HG03108 (cell line): ENCODE data around the gene MMP10.

ENCODE experiments used
- ATAC-seq: cut with Tn5 transposase; IDR thresholded peaks from one replicate; pipeline ENCODE4 v1.9.1; 2021; ENCODE audit warnings: moderate library complexity; ENCODE audit not compliant: unreplicated experiment

The MMP10 gene

DNA sequence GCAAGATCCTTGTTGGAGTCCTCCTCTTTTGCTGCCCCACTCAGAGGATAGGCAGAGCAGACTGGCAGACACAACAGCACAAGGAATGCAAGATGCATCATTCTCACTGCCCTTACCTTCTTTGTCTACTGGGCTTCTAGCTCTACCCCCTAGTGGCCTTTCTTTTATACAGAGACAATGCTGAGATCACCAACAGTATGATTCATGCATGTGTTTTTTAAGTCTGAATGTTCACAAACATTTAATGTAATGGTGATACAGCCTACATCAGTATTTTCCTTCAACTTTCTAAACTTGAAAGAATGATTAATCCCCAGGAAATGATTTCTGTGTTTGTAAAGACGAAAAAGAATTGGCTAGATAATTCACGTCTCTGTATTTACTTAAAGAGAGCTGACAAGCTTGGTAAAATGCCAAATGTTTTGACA, at the start of gene MMP10:
Gene MMP10, minus strand, starts transcription at position 138 of the 428 bp plus-strand sequence. Its CDS starts 37 bp downstream, at position 101.
- no peak for ATAC-seq

DNA sequence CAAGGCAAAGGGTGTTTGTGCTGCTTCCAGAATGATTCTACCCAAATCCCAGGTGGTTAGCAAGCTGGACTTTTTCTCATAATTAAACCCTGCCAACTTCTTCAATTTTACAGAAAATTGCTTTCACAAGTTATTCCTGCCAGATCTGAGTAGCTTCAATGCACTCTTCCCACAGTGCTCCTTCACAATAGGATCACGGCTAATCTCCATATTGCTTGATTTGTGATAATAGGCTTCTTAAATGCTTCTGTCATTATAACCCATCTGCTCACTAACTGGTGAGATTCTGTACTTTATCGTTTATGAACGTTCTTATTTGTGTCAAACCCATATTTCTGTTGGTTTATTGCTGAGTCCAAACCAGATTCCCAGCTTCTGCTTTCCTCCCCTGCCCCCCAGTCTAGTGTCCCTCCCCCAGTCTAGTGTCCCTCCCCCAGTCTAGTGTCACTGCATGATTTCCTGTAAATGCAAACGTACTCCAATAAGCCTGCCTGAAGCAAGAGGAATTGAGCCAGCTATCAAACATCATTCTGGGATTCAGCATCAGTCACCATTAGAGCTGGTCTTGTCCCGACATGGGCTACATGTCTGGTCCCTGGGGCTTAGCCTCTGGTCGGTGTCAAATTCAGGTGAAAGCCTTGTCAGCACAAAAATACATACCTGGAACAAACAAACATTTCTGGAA, 49.0 kb upstream of the MMP10 start:
- no peak for ATAC-seq

DNA sequence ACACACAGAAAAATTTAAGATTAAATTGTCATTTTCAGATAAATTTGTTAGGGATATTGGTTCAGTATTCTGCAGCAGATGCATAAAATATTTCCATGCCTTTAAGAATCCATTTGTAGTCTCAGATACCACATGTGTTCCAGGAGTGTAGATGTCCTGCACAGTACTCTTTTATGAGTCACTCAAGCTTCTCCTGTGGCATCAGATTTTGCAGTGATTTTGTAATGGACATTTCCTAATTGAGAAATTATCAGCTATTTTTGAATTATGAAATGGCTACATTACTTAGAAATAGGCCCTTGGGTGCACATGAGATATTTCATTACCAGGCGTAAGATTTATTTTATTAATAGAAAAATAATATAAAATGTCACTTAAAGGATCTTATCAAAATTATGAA, 44.1 kb upstream of the MMP10 start:
- no peak for ATAC-seq

DNA sequence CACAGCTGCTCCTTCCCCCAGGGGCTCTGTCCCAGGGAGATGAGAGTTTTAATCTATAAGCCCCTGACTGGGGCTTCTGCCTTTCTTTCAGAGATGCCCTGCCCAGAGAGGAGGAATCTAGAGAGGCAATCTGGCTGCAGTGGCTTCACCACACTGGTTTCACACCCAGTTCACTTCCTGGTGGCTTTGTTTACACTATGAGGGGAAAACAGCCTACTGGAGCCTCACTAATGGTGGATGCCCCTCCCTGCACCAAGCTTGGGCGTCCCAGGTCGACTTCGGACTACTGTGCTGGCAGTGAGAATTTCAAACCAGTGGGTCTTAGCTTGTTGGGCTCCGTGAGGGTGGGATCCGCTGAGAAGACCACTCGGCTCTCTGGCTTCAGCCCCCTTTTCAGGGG, 39.1 kb upstream of the MMP10 start:
- ATAC-seq = no peak

DNA sequence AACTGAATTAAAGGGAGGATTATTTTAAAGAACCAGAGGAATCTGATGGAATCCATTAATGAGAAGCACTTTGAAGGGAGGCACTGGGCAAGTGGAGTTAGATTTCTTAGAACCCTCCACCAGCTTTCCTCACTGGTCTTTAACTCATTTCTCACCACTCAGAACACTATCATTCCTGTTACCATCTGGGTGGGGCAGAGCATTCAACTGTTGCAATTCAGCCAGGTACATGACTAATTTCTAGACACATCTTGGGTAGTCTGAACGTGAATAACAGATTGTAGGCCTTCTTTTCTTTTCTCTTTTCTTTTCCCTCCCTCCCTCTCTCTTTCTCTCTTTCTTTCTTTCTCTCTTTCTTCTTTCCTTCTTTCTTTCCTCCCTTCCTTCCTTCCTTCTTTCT, 33.1 kb upstream of the MMP10 start:
- no peak for ATAC-seq

DNA sequence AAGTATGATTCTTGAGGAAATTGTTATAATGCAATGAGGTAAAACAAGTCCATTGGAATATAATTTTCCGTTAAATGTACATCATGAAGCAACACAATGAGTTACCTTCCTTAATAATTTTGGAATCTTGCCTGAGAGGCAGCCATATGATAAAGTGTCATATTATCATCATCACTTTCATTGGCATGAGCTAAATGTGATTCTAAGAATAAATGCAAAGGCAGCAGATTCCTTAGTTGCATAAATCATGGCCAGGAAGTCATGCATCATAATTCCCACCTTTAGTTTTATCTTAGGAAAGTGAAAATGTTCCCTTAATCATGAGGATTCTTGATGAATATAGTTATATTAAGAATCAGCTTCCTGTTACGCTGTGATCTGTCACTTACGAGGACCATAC, 31.8 kb upstream of the MMP10 start:
- no peak for ATAC-seq

DNA sequence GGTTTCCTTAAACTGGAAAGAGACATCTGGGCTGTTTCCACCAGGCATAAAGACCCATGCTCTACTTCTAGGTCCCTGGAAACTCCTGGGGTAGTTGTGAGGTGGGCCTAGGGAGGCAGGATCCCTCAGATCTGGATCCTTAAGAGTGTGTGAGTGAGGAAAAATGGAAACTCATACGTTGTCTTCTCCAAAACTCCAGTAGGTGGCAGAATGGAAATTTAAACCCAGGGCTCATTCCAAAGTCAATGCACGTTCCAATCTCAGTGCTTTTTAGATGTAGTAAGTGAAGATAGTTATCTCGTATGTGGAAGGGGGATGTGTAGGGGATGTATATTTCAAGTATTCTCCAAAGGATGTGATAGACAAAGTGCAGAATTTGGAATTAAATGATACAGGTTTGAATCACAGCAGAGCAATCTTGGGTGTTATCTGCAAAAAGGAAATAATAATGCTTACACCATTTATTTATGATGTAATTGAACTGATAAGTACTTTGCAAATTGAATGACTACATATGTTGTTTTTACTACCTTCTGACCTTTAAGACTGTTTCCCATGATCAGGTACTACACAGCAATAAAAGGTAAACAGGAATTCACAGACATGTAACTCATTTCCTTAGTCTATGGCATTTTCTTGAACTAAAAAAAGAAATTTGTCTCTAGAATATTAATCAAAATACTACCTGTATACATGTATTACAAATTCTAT, 30.7 kb upstream of the MMP10 start:
- ATAC-seq = no peak

DNA sequence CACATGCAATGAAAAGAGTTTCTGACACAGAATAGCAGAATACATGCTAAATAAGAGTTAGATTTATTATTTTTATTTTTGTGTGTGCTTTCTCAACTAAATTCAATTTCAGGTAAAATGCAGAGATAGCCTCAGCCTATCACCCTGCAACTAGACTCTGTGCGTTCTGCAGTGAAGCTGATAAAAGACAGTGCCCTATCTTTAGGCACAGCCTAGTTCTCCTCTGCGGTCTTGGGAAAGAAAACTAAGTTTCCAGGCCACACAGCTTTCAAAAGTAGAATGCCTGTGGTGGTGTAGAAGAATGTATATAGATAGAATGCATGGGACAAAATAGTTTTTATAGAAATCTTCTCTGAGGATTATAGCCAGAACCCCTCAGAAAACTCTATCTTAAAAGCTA, 29.5 kb upstream of the MMP10 start:
- ATAC-seq = no peak

DNA sequence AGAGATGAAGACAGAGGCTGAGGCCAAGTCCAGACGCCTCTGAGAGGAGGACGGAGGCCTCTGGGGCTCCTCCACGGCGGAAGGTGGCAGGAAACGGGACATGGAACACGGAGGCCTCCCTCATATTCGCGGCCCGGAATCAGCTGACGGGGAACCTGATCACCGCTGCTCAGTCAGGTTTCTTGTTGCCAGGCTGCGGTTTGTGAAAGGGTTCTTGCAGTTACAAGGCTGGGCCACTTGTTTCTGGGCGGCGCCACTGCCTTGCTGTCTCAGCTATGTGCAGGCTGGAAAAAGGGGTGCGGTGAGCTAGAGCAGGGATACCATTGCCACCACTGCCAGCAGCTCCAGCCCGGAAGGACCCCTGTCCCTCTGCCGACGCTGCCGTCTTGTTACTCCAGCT, 27.5 kb upstream of the MMP10 start:
- ATAC-seq = no peak

DNA sequence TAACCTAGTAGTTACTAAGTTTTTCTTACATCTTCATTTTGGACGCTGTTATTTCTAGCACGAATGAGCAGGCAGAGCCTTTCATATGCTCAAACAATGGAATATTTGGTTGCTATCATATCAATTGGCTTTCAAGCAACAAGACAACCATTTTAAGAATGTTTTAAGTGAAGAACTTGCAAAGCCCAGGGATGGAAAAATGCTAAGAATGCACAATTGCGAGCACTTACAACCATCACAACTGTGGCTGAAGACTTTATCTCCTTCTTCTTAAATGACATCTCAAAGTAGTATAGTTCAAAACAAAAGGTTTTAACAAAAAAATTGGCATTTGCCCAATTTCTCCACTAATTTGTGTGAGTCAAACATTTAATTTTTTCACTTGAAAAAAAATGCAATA, 25.9 kb upstream of the MMP10 start:
- ATAC-seq = no peak

DNA sequence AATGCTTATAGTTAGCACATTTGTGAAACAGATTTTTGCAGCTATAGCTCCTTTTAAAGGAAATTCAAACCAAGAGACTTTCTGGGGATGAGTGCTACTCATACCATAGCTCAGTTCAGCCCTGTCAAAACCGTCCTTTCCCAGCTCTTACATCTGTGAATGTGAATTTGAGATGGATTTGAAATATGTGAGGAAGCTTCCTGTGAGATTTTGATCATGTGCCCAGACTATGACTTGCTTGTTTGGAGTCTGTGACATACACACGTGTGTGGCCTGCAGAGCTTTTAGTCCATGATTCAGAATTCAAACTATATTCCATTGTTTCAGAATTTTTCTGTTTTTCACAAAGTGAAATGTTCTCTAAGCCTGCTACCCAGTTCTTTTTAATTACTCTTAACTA, 21.9 kb upstream of the MMP10 start:
- ATAC-seq = no peak

DNA sequence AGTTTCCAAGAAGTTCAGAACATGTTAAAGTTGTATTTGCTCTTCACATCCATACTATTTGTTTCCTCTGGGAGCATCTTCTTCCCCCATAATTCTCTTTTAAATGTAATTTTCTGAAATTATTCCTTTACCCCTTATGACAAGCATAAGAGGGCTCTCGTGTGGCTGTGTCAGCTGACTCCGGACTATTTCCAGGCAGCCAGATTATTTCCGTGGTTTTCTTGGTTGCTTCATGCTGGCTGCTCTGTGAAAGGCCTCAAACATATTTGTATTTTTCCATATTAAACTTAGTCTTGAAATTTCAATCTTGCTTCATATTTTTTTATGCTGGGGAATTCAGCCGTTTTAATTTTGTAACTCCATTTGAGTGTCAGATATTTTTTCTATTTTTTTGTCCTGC, 20.3 kb upstream of the MMP10 start:
- no peak for ATAC-seq

DNA sequence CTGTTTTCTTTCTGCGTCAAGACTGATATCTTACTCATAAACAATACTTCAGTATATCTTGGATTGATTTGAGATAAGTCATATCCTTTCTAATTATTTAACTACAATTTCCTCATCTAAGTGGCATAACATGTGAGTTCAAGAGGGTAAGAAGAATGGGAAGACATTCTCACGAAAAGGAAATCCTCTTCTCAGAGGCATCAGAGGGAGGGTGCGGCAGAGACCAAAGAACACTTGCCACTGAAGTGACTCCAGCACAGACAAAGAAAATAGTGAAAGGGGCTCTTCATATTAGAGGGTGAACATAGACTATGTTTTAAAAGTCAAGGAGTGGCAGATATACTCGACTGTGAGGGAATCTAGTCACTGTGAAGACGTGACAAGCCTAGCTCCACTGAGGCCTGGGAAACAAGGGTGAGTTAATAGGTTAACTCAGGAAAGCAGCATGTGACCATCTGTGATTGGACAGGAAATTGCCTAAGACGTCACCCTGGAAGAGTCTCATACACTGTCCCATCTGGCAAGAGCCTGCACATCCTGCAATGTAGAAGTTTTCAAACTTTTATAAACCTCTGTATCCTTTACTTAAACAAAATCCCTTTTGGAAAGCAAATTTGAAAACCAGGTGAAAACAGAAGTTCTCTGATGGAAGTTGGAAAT, 19.4 kb upstream of the MMP10 start:
- no peak for ATAC-seq

DNA sequence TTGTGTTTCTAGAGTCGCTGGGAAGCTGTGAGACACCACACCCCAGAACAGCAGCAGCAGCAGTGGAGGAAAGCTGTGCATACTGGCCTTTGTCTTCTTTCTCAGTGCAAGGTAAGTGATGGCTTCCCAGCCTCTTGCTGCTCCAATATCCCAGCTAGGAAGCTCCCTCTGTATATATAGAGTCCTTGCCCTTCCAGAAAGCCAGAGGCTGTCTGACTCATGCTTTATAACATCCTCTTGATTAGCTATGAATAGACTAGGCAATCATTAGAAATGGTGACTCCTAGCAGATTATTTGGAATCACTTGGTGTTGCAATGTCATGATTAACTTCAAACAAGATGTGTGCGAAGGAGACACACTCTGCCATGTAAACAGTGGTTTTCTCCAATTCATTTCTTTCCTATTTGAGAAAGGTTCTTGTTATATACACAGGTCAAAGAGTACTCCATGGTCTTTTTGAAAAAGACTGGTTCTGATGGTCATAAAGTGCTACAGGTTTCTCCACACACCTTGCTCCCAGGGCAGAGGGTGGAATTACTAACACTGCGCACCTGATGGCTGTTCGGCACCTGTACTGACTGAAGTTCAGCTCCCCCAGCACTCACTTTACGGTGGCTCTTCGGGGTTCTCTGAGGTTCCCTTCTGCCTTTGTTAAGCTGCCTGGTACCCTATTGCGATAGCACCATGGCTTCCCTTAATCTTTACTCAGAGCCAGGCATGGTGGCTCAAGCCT, 17.8 kb upstream of the MMP10 start, which contains the start of gene MMP1:
Gene MMP1, minus strand, starts transcription at position 149 of the 735 bp plus-strand sequence. Its CDS starts 68 bp downstream, at position 81.
- ATAC-seq = no peak

DNA sequence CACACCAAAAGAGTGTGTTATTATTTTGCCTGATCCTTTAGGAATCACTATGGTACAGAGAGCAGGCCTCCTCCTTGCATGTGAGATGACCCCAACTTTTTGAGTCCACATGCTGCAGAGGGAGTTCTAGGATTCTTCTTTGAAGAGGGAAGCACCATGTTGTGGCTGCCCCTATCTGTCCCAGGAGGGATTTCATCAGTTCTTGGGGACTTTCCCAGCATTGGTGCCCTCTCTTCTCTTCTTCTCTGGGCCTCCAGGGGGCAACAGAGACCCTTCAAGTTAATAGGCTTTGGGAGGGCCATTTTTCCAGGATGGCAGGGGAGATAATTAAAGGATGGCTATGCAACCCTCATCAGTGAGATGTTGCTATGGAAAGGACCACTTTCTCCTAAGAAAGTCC, 14.0 kb upstream of the MMP10 start:
- ATAC-seq = no peak

DNA sequence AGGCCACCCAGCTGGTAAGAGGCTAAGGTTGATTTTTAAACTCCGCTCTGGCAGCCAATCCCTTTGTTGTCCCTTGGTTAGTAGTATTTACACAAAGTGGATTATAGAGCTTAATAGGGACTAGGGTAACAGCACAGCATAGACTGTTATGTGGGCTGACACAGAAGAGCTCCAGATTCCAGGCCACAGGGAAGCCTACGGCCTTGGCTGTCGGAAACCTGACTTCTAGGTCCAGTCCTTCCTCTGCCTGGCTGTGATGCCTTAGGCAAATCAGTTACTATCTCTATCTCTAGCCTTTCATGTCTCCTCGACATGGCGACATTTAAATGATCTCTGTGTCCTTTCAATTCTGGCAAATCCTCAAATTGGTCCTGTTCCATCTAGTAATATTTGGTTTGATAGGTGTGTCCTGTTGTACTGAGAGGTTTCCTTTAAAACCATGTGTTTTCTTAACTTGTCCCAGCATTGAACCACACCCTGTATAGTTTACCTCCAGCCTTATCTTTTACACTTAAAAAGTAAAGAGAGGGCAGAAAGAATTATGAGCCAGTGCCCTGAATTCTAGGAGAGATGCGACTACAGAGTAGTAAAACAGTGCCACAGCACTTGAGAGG, 13.4 kb upstream of the MMP10 start:
- ATAC-seq = no peak

DNA sequence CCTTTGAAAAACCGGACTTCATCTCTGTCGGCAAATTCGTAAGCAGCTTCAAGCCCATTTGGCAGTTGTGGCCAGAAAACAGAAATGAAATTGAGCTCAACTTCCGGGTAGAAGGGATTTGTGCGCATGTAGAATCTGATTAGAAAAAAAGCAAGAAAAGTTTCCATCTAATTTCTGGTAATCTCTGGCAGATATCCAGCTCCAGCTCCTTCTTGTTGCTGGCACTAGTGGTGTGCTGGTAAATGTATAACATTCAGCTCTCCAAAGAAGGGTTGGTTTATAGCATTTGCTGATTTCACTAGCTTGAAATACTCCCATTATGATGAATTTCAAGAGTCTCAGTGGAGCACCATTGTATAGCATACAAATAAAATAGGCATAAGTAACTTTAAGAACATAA, 12.2 kb upstream of the MMP10 start:
- ATAC-seq = no peak

DNA sequence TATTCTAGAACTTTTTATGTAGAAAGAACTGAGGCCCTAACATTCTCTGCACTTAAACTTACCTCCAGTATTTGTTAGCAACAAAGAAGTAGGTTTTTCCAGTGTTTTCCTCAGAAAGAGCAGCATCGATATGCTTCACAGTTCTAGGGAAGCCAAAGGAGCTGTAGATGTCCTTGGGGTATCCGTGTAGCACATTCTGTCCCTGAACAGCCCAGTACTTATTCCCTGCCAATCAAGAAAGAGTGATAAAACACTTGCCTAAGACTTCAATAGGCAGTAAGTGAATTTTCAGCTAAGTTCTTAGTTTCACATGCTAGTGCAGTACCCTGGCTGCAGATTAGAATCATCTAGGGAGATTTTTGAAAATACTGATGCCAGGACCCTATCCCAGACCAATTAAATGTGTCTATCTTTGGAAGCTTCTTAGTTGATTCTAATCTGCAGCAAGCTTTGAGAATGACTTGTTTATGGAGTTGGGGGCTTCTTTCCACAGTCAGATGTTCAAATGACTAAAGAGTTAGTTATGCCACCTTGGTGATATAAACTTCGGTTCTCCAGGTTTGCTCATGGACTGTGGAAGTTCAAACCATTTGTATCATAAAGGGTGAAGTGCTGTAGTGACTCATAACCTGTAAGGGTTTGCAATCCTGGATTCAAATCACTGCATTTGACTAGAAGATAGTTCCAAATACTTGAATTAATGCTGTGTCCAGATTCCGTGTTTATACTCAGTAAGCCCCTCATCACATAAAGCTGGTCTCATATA, 11.0 kb upstream of the MMP10 start:
- no peak for ATAC-seq

DNA sequence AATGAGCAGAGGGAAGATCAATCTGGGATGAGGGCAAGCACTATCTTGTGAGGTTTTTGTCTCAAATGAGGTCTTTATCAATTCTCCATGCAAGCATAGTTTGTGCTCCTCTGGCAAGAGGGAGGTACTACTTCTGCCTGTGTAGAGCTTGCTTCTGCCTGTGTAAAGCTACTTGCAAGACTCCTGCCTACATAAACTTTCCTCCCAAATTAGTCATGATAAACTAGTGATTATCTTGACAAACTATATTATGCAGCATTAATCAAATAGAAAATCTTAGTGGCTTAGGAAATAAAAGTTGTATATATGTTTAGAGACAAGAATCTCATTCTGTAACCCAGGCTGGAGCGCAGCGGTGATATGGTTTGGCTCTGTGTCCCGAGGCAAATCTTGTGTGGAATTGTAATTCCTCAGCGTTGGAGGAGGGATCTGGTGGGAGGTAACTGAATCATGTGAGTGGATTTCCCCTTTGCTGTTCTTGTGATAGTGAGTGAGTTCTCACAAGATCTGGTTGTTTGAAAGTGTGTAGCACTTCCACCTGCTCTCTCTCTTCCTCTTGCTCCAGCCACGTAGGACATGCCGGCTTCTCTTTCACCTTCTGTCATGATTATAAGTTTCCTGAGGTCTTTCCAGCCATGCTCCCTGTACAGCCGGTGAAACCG, 8.0 kb upstream of the MMP10 start:
- no peak for ATAC-seq

DNA sequence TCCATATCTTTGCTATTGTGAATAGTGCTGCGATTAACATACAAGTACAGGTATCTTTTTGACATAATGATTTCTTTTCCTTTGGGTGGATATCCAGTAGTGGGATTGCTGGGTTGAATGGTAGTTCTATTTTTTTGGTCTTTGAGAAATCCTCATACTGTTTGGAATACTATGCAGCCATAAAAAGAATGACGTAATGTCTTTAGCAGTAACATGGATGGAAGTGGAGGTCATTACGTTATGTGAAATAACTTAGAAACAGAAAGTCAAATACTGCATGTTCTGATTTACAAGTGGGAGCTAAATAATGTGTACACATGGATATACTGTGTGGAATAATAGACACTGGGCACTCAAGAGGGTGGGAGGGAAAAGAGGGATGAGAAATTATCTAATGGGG, 4.0 kb upstream of the MMP10 start:
- no peak for ATAC-seq
